ENCODE measurements around the gene CIAO2B.

CIAO2B gene

GRCh38 chr16:66934138-66934838 lies at the start of gene CIAO2B:
TSS of gene CIAO2B (minus strand) at chr16:66934402. CDS start at chr16:66934364, 38 bp downstream.
- peaks cover 34% of the 10 kb centered on the region for H3K4me1 ChIP-seq (ENCODE audit: insufficient read depth, low read length, poor library complexity, severe bottlenecking)
- no peaks in the 10 kb centered on the region for H3K9me3 ChIP-seq (ENCODE audit: insufficient read depth, low read depth, low read length)
- no peaks in the 10 kb centered on the region for H3K9me2 ChIP-seq (replicated peaks; ENCODE audit: low read depth, low read length)
- peak within 1 kb of the TSS; percentile 99 for H3K4me2 ChIP-seq (ENCODE audit: low read depth, low read length, poor library complexity, severe bottlenecking)
- H3K36me3 ChIP-seq (ENCODE audit: insufficient read depth, low read length) = no peaks in the 10 kb centered on the region
- H4K20me1 ChIP-seq (ENCODE audit: insufficient read depth, low read length, poor library complexity, severe bottlenecking) = peaks cover 14% of the 10 kb centered on the region
- peaks cover 47% of the 10 kb centered on the region for H3K79me2 ChIP-seq (ENCODE audit: insufficient read depth, low read length)
- H3F3A ChIP-seq (ENCODE audit: low read depth) = no peaks in the 10 kb centered on the region
- peak within 1 kb of the TSS; percentile 80 for H2AFZ ChIP-seq (ENCODE audit: low read length)
- no peaks in the 10 kb centered on the region for H3K27me3 ChIP-seq (ENCODE audit: insufficient read depth, low read length, poor library complexity, severe bottlenecking)
- H3K9ac ChIP-seq (ENCODE audit: low read depth, low read length, poor library complexity, severe bottlenecking) = peak within 1 kb of the TSS; percentile 97
- TF ChIP-seq CTCF (conservative IDR thresholded peaks at IDR 0.05; ENCODE audit: low read length) (no peak), EZH2phosphoT487 (IDR thresholded peaks at IDR 0.05; ENCODE audit: borderline replicate concordance) (no peak)
- peak within 1 kb of the TSS; percentile 94 for H3K4me3 ChIP-seq (ENCODE audit: low read length, poor library complexity, severe bottlenecking)

- Histone ChIP-seq H3F3A (ENCODE audit: low read depth) (no peaks in the 10 kb centered on the region), H2AFZ (ENCODE audit: low read length) (no peak overlapping the region), H4K20me1 (ENCODE audit: insufficient read depth, low read length, poor library complexity, severe bottlenecking) (no peaks in the 10 kb centered on the region), H3K9me2 (replicated peaks; ENCODE audit: low read depth, low read length) (no peaks in the 10 kb centered on the region), H3K36me3 (ENCODE audit: insufficient read depth, low read length) (no peaks in the 10 kb centered on the region), H3K4me1 (ENCODE audit: insufficient read depth, low read length, poor library complexity, severe bottlenecking) (no peaks in the 10 kb centered on the region), H3K4me3 (ENCODE audit: low read length, poor library complexity, severe bottlenecking) (no peak overlapping the region), H3K9me3 (ENCODE audit: insufficient read depth, low read depth, low read length) (no peaks in the 10 kb centered on the region), H3K9ac (ENCODE audit: low read depth, low read length, poor library complexity, severe bottlenecking) (no peak overlapping the region), H3K79me2 (ENCODE audit: insufficient read depth, low read length) (no peaks in the 10 kb centered on the region), H3K4me2 (ENCODE audit: low read depth, low read length, poor library complexity, severe bottlenecking) (no peak overlapping the region), H3K27me3 (ENCODE audit: insufficient read depth, low read length, poor library complexity, severe bottlenecking) (no peaks in the 10 kb centered on the region)
- TF ChIP-seq CTCF (conservative IDR thresholded peaks at IDR 0.05; ENCODE audit: low read length) (no peak), EZH2phosphoT487 (IDR thresholded peaks at IDR 0.05; ENCODE audit: borderline replicate concordance) (no peak)
These were observed 48.8 kb upstream of the CIAO2B start for GRCh38 chr16:66983033-66983432.

GRCh38 chr16:66979011-66979717 lies 45.0 kb upstream of the CIAO2B start:
- peaks cover 5% of the 10 kb centered on the region for H3K4me1 ChIP-seq (ENCODE audit: insufficient read depth, low read length, poor library complexity, severe bottlenecking)
- no peak overlapping the region for H3K9ac ChIP-seq (ENCODE audit: low read depth, low read length, poor library complexity, severe bottlenecking)
- no peaks in the 10 kb centered on the region for H3K36me3 ChIP-seq (ENCODE audit: insufficient read depth, low read length)
- no peaks in the 10 kb centered on the region for H4K20me1 ChIP-seq (ENCODE audit: insufficient read depth, low read length, poor library complexity, severe bottlenecking)
- H2AFZ ChIP-seq (ENCODE audit: low read length) = no peak overlapping the region
- H3K79me2 ChIP-seq (ENCODE audit: insufficient read depth, low read length) = no peaks in the 10 kb centered on the region
- H3K4me3 ChIP-seq (ENCODE audit: low read length, poor library complexity, severe bottlenecking) = no peak overlapping the region
- TF ChIP-seq EZH2phosphoT487 (IDR thresholded peaks at IDR 0.05; ENCODE audit: borderline replicate concordance) (no peak), CTCF (conservative IDR thresholded peaks at IDR 0.05; ENCODE audit: low read length) (no peak)
- H3K27me3 ChIP-seq (ENCODE audit: insufficient read depth, low read length, poor library complexity, severe bottlenecking) = no peaks in the 10 kb centered on the region
- H3K4me2 ChIP-seq (ENCODE audit: low read depth, low read length, poor library complexity, severe bottlenecking) = no peak overlapping the region
- no peaks in the 10 kb centered on the region for H3K9me3 ChIP-seq (ENCODE audit: insufficient read depth, low read depth, low read length)
- H3F3A ChIP-seq (ENCODE audit: low read depth) = no peaks in the 10 kb centered on the region
- no peaks in the 10 kb centered on the region for H3K9me2 ChIP-seq (replicated peaks; ENCODE audit: low read depth, low read length)
